ENCODE data around the gene ECM2. TPM values are rescaled to one million over a fixed set of nuclear protein-coding genes. Genes with fewer than 3 reads are reported as not detected.

ECM2 gene
- total RNA-seq, 2 donors from 2014 or later, result 27.6 to 46.1 TPM

GRCh38 chr9:92506184-92506857, 29.5 kb downstream of the ECM2 start:
- DNase-seq (ENCODE audit: low spot score), result no peak
- intact Hi-C loops (cut with DNase I), result loop anchor here in 1 of 2 donors (10.0 kb wide), 1 partner anchor 108 kb away; no protein-coding TSS in a partner anchor

GRCh38 chr9:92504881-92505280, 30.9 kb downstream of the ECM2 start:
- no peak for DNase-seq (ENCODE audit: low spot score)
- intact Hi-C loops (cut with DNase I), result loop anchor here in 1 of 2 donors (10.0 kb wide), 1 partner anchor 110 kb away; no protein-coding TSS in a partner anchor

- no peak for DNase-seq (ENCODE audit: low spot score)
- intact Hi-C loops (cut with DNase I), result loop anchor here in 1 of 2 donors (10.0 kb wide), 1 partner anchor 112 kb away; no protein-coding TSS in a partner anchor
These were observed 32.6 kb downstream of the ECM2 start for GRCh38 chr9:92503156-92503555.

- intact Hi-C loops (cut with DNase I), result loop anchor here in 1 of 2 donors (10.0 kb wide), 1 partner anchor 113 kb away; no protein-coding TSS in a partner anchor
- no peak for DNase-seq (ENCODE audit: low spot score)
These were observed 34.0 kb downstream of the ECM2 start for GRCh38 chr9:92501671-92502393.

GRCh38 chr9:92500725-92501124, 35.1 kb downstream of the ECM2 start:
- intact Hi-C loops (cut with DNase I), result loop anchor here in 1 of 2 donors (10.0 kb wide), 1 partner anchor 114 kb away; no protein-coding TSS in a partner anchor
- no peak for DNase-seq (ENCODE audit: low spot score)

GRCh38 chr9:92499701-92500100, 36.1 kb downstream of the ECM2 start:
- intact Hi-C loops (cut with DNase I), result loop anchor here in 1 of 2 donors (10.0 kb wide), 1 partner anchor 115 kb away; no protein-coding TSS in a partner anchor
- no peak for DNase-seq (ENCODE audit: low spot score)

GRCh38 chr9:92496396-92497176, 39.2 kb downstream of the ECM2 start:
- intact Hi-C loops (cut with DNase I), result no loop called here
- DNase-seq (ENCODE audit: low spot score), result no peak

GRCh38 chr9:92494856-92495255, 40.9 kb downstream of the ECM2 start:
- DNase-seq (ENCODE audit: low spot score), result no peak
- intact Hi-C loops (cut with DNase I), result no loop called here

- no peak for DNase-seq (ENCODE audit: low spot score)
- intact Hi-C loops (cut with DNase I), result no loop called here
These were observed 41.9 kb downstream of the ECM2 start for GRCh38 chr9:92493749-92494387.

GRCh38 chr9:92492781-92493401, 42.9 kb downstream of the ECM2 start:
- intact Hi-C loops (cut with DNase I), result no loop called here
- DNase-seq (ENCODE audit: low spot score), result no peak

- intact Hi-C loops (cut with DNase I), result no loop called here
- DNase-seq (ENCODE audit: low spot score), result no peak
These were observed 46.9 kb downstream of the ECM2 start for GRCh38 chr9:92488681-92489550.

GRCh38 chr9:92486371-92486770, 49.4 kb downstream of the ECM2 start:
- DNase-seq (ENCODE audit: low spot score), result no peak
- intact Hi-C loops (cut with DNase I), result no loop called here

GRCh38 chr9:92484563-92484962, 51.2 kb downstream of the ECM2 start:
- DNase-seq (ENCODE audit: low spot score), result no peak
- intact Hi-C loops (cut with DNase I), result no loop called here

GRCh38 chr9:92483627-92484545, 51.9 kb downstream of the ECM2 start:
- intact Hi-C loops (cut with DNase I), result no loop called here
- DNase-seq (ENCODE audit: low spot score), result no peak

GRCh38 chr9:92482805-92483204, 53.0 kb downstream of the ECM2 start:
- DNase-seq (ENCODE audit: low spot score), result no peak
- intact Hi-C loops (cut with DNase I), result no loop called here

GRCh38 chr9:92482329-92482728, 53.5 kb downstream of the ECM2 start, which contains the start of gene ASPN:
TSS of gene ASPN (minus strand) at chr9:92482506.
- no peak for DNase-seq (ENCODE audit: low spot score)
- intact Hi-C loops (cut with DNase I), result no loop called here

All from posterior vena cava (tissue), 2 donors.